CD8-positive, alpha-beta memory T cell (primary cell): Measurements from ENCODE around the gene SPI1. TPM values are rescaled to one million over a fixed set of nuclear protein-coding genes. Genes with fewer than 3 reads are reported as not detected.
"Not testable (repeated sequence)": the region's sequence is repeated elsewhere in the genome, so short reads cannot be mapped to it uniquely, and the experiment has no call there.

ENCODE experiments used
- CTCF ChIA-PET: fragments of 350-600 bp; sonication (Branson Sonifier 250); formaldehyde crosslinking; loops from one replicate; lab custom pipeline; 2021; ENCODE audit warnings: antibody characterized with exemption; lab: Charles Lee
- POLR2A ChIA-PET: fragments of 350-600 bp; sonication (Branson Sonifier 250); formaldehyde crosslinking; loops from one replicate; lab custom pipeline; 2021; ENCODE audit warnings: antibody characterized with exemption; lab: Charles Lee
- DNase-seq, 5 donors: peaks; one replicate each; pipeline versions ENCODE4 v3.0.0 to v3.0.0-alpha.2; 2020 to 2022; ENCODE audit warnings: mixed read lengths in 1 of 5
- H3K27ac ChIP-seq: one replicate; pipeline ENCODE4 v1.7.0; 2013; ENCODE audit warnings: low read depth, mild to moderate bottlenecking, low read length, moderate library complexity
- H3K27me3 ChIP-seq: 2 replicates; pipeline ENCODE4 v1.7.0; 2013; ENCODE audit warnings: low read length, mild to moderate bottlenecking; ENCODE audit not compliant: insufficient read depth, poor library complexity, severe bottlenecking
- H3K36me3 ChIP-seq: 2 replicates; pipeline ENCODE4 v1.7.0; 2013; ENCODE audit warnings: mild to moderate bottlenecking, low read length, moderate library complexity; ENCODE audit not compliant: insufficient read depth
- H3K4me1 ChIP-seq: 2 replicates; pipeline ENCODE4 v1.7.0; 2013; ENCODE audit warnings: mild to moderate bottlenecking, low read length, moderate library complexity; ENCODE audit not compliant: insufficient read depth
- H3K4me3 ChIP-seq: 2 replicates; pipeline ENCODE4 v1.7.0; 2013; ENCODE audit warnings: mild to moderate bottlenecking, low read length
- H3K9me3 ChIP-seq: 2 replicates; pipeline ENCODE4 v1.7.0; 2013; ENCODE audit warnings: mild to moderate bottlenecking, low read length
- H3K27ac Mint-ChIP-seq, 8 donors: one replicate each; pipeline ENCODE4 v1.8.0; 2020 to 2021; ENCODE audit warnings: mixed read lengths in 8 of 8, mild to moderate bottlenecking in 6 of 8, inconsistent platforms in 3 of 8, moderate library complexity in 3 of 8
- H3K27me3 Mint-ChIP-seq, 2 donors: one replicate each; pipeline ENCODE4 v1.8.0; 2020 to 2021; ENCODE audit warnings: mixed read lengths in 2 of 2, mild to moderate bottlenecking in 1 of 2, moderate library complexity in 1 of 2
- H3K36me3 Mint-ChIP-seq, 3 donors: one replicate each; pipeline ENCODE4 v1.8.0; 2020 to 2021; ENCODE audit warnings: mixed read lengths in 3 of 3, inconsistent platforms in 1 of 3, mild to moderate bottlenecking in 1 of 3
- H3K4me1 Mint-ChIP-seq, 3 donors: one replicate each; pipeline ENCODE4 v1.8.0; 2020 to 2021; ENCODE audit warnings: mixed read lengths in 3 of 3, inconsistent platforms in 1 of 3, mild to moderate bottlenecking in 1 of 3
- H3K4me3 Mint-ChIP-seq, 7 donors: one replicate each; pipeline ENCODE4 v1.8.0; 2020 to 2021; ENCODE audit warnings: mixed read lengths in 7 of 7, mild to moderate bottlenecking in 6 of 7, moderate library complexity in 4 of 7, inconsistent platforms in 2 of 7
- H3K9me3 Mint-ChIP-seq, 5 donors: one replicate each; pipeline ENCODE4 v1.8.0; 2020 to 2022; ENCODE audit warnings: mixed read lengths in 5 of 5, mild to moderate bottlenecking in 3 of 5, moderate library complexity in 2 of 5, inconsistent platforms in 1 of 5
- polyA plus RNA-seq: library from polyadenylated mRNA; unstranded; fragments of 300-500 nt; fragmentation: Illumina TruSeq; gene quantifications from one replicate; pipeline ENCODE4 v1.2.3, GENCODE V29; 2021
- total RNA-seq, 2 experiments: library from RNA; stranded (reverse); gene quantifications; one replicate each; pipeline ENCODE4 v1.2.3, GENCODE V29; 2021

Gene SPI1
- total and polyA plus RNA-seq, 3 experiments from 2014 or later = 1.8 to 2.0 TPM; not detected in 1

GRCh38 chr11:47326198-47326597 lies 52.1 kb downstream of the SPI1 start:
- no peaks in the 10 kb centered on the region for H3K9me3 Mint-ChIP-seq
- CTCF ChIA-PET = no interaction called here

GRCh38 chr11:47325271-47326041 lies 52.9 kb downstream of the SPI1 start:
- POLR2A ChIA-PET = no interaction called here
- peak overlapping the region in 1 of 7 donors; percentile 59 for H3K4me3 Mint-ChIP-seq
- no peaks in the 10 kb centered on the region for H3K27me3 Mint-ChIP-seq
- Histone ChIP-seq H3K4me1 (no peaks in the 10 kb centered on the region), H3K27ac (no peak overlapping the region), H3K36me3 (peaks cover 40% of the 10 kb centered on the region), H3K9me3 (no peaks in the 10 kb centered on the region), H3K27me3 (no peaks in the 10 kb centered on the region), H3K4me3 (no peak overlapping the region)
- CTCF ChIA-PET = no interaction called here
- no peak for DNase-seq
- no peaks in the 10 kb centered on the region for H3K9me3 Mint-ChIP-seq
- H3K27ac Mint-ChIP-seq = peak overlapping the region in 2 of 8 donors; percentile 23 to 87
- no peaks in the 10 kb centered on the region for H3K4me1 Mint-ChIP-seq
- H3K36me3 Mint-ChIP-seq = peaks cover 8 to 77% (median 21%) of the 10 kb centered on the region in 3 donors

More at GRCh38 chr11:47326198-47326597, 52.1 kb downstream of the SPI1 start:
- peaks cover 38% of the 10 kb centered on the region for H3K36me3 ChIP-seq
- H3K4me1 ChIP-seq = no peaks in the 10 kb centered on the region
- POLR2A ChIA-PET = no interaction called here
- no peak for DNase-seq
- peak overlapping the region in 2 of 8 donors; percentile 63 to 87 for H3K27ac Mint-ChIP-seq
- no peaks in the 10 kb centered on the region for H3K27me3 Mint-ChIP-seq
- peaks cover 8 to 75% (median 21%) of the 10 kb centered on the region in 3 donors for H3K36me3 Mint-ChIP-seq
- H3K4me3 Mint-ChIP-seq = no peak overlapping the region
- H3K27me3 ChIP-seq = no peaks in the 10 kb centered on the region
- no peak overlapping the region for H3K4me3 ChIP-seq
- H3K4me1 Mint-ChIP-seq = no peaks in the 10 kb centered on the region
- H3K9me3 ChIP-seq = no peaks in the 10 kb centered on the region
- H3K27ac ChIP-seq = no peak overlapping the region

- H3K4me3 ChIP-seq = no peak overlapping the region
- H3K27me3 Mint-ChIP-seq = no peaks in the 10 kb centered on the region
- CTCF ChIA-PET = no interaction called here
- no peak overlapping the region for H3K27ac ChIP-seq
- no peaks in the 10 kb centered on the region for H3K4me1 ChIP-seq
- no peak for DNase-seq
- peaks cover 8 to 70% (median 21%) of the 10 kb centered on the region in 3 donors for H3K36me3 Mint-ChIP-seq
- no peaks in the 10 kb centered on the region for H3K27me3 ChIP-seq
- H3K36me3 ChIP-seq = peaks cover 40% of the 10 kb centered on the region
- peak overlapping the region in 2 of 8 donors; percentile 66 to 82 for H3K27ac Mint-ChIP-seq
- no peaks in the 10 kb centered on the region for H3K9me3 Mint-ChIP-seq
- H3K4me1 Mint-ChIP-seq = no peaks in the 10 kb centered on the region
- no peak overlapping the region for H3K4me3 Mint-ChIP-seq
- H3K9me3 ChIP-seq = no peaks in the 10 kb centered on the region
- POLR2A ChIA-PET = no interaction called here
Measured at GRCh38 chr11:47324520-47324919, 53.8 kb downstream of the SPI1 start.

- no peaks in the 10 kb centered on the region for H3K4me1 Mint-ChIP-seq
- Histone ChIP-seq H3K27ac (no peak overlapping the region), H3K36me3 (peaks cover 30% of the 10 kb centered on the region), H3K4me3 (no peak overlapping the region), H3K4me1 (no peaks in the 10 kb centered on the region), H3K9me3 (no peaks in the 10 kb centered on the region), H3K27me3 (no peaks in the 10 kb centered on the region)
- DNase-seq = no peak
- no peaks in the 10 kb centered on the region for H3K27me3 Mint-ChIP-seq
- ChIA-PET POLR2A (no interaction called here), CTCF (no interaction called here)
- H3K4me3 Mint-ChIP-seq = no peak overlapping the region
- no peaks in the 10 kb centered on the region for H3K9me3 Mint-ChIP-seq
- peak overlapping the region in 2 of 8 donors; percentile 7 to 46 for H3K27ac Mint-ChIP-seq
- H3K36me3 Mint-ChIP-seq = peaks cover 0 to 62% (median 17%) of the 10 kb centered on the region in 3 donors
Measured at GRCh38 chr11:47318166-47318565, 60.2 kb downstream of the SPI1 start.

- Mint-ChIP-seq H3K27ac (peak overlapping the region in 2 of 8 donors; percentile 59 to 88), H3K36me3 (peaks cover 0 to 68% (median 17%) of the 10 kb centered on the region in 3 donors)
Measured at GRCh38 chr11:47317064-47317828, 61.1 kb downstream of the SPI1 start.

GRCh38 chr11:47316501-47316900 lies 61.8 kb downstream of the SPI1 start:
- Mint-ChIP-seq H3K36me3 (peaks cover 0 to 68% (median 18%) of the 10 kb centered on the region in 3 donors), H3K27ac (peak overlapping the region in 1 of 8 donors; percentile 24)
- H3K9me3 ChIP-seq, H3K9me3 Mint-ChIP-seq, DNase-seq, H3K4me3 ChIP-seq, H3K4me1 Mint-ChIP-seq, H3K4me3 Mint-ChIP-seq, H3K27ac ChIP-seq, H3K4me1 ChIP-seq, POLR2A ChIA-PET, H3K27me3 ChIP-seq, H3K27me3 Mint-ChIP-seq: not testable (repeated sequence)
- CTCF ChIA-PET = interaction anchor here (0.6 to 0.7 kb wide), 2 partner anchors 14 to 171 kb away, joined by 3 to 4 read pairs; no protein-coding TSS in a partner anchor
- peaks cover 30% of the 10 kb centered on the region for H3K36me3 ChIP-seq

More at GRCh38 chr11:47317064-47317828, 61.1 kb downstream of the SPI1 start:
- H3K4me3 ChIP-seq = no peak overlapping the region
- no peaks in the 10 kb centered on the region for H3K27me3 Mint-ChIP-seq
- no peaks in the 10 kb centered on the region for H3K27me3 ChIP-seq
- H3K27ac ChIP-seq = no peak overlapping the region
- H3K9me3 Mint-ChIP-seq = no peaks in the 10 kb centered on the region
- POLR2A ChIA-PET = no interaction called here
- no peaks in the 10 kb centered on the region for H3K4me1 ChIP-seq
- no peak for DNase-seq
- CTCF ChIA-PET = no interaction called here
- no peak overlapping the region for H3K4me3 Mint-ChIP-seq
- H3K9me3 ChIP-seq = no peaks in the 10 kb centered on the region
- H3K36me3 ChIP-seq = peaks cover 30% of the 10 kb centered on the region
- H3K4me1 Mint-ChIP-seq = no peaks in the 10 kb centered on the region

- Mint-ChIP-seq H3K4me1 (no peaks in the 10 kb centered on the region), H3K4me3 (no peak overlapping the region), H3K9me3 (no peaks in the 10 kb centered on the region), H3K36me3 (peaks cover 0 to 71% (median 17%) of the 10 kb centered on the region in 3 donors), H3K27ac (peak overlapping the region in 2 of 8 donors; percentile 4 to 7), H3K27me3 (no peaks in the 10 kb centered on the region)
- POLR2A ChIA-PET = no interaction called here
- no peak overlapping the region for H3K27ac ChIP-seq
- no peaks in the 10 kb centered on the region for H3K9me3 ChIP-seq
- no peaks in the 10 kb centered on the region for H3K27me3 ChIP-seq
- no peak overlapping the region for H3K4me3 ChIP-seq
- DNase-seq = no peak
- CTCF ChIA-PET = no interaction called here
- no peaks in the 10 kb centered on the region for H3K4me1 ChIP-seq
- H3K36me3 ChIP-seq = peaks cover 29% of the 10 kb centered on the region
Measured at GRCh38 chr11:47314992-47315391, 63.4 kb downstream of the SPI1 start.
